ENCODE results near the gene GARIN3.

The GARIN3 gene

GRCh38 chr5:157130925-157131324 is 35.1 kb downstream of the GARIN3 start:
- DNase-seq, result peak; percentile 76
- H3K18ac ChIP-seq (ENCODE audit: low read length), result no peak overlapping the region
- H4K8ac ChIP-seq (ENCODE audit: low read depth, low read length), result no peak overlapping the region
- no peaks in the 10 kb centered on the region for H3K4me1 ChIP-seq (ENCODE audit: control insufficient read depth in 1 of 2, insufficient read depth in 2 of 2, low read length in 2 of 2)
- no peak overlapping the region for H2AFZ ChIP-seq (ENCODE audit: insufficient read depth, low read length, poor library complexity)
- no peaks in the 10 kb centered on the region for H3K9me3 ChIP-seq (ENCODE audit: insufficient read depth, low read depth, low read length)
- H2BK5ac ChIP-seq (ENCODE audit: low read depth, low read length, poor library complexity), result no peak overlapping the region
- no peak overlapping the region for H3K23ac ChIP-seq (ENCODE audit: low read length)
- H4K91ac ChIP-seq (ENCODE audit: low read depth, low read length), result no peak overlapping the region
- no peak overlapping the region for H4K12ac ChIP-seq (ENCODE audit: low read depth, low read length)
- no peak overlapping the region for H3K9ac ChIP-seq (ENCODE audit: low read length)
- no peak overlapping the region for H3K4me3 ChIP-seq (ENCODE audit: low read depth, low read length)
- H3K79me2 ChIP-seq (ENCODE audit: control insufficient read depth, insufficient read depth, low read length, poor library complexity), result no peaks in the 10 kb centered on the region
- WGBS (ENCODE audit: extremely low coverage, insufficient coverage, insufficient read length), result no CpG with 5 or more reads among the region's 7 CpGs
- no peak overlapping the region for H3K4ac ChIP-seq (ENCODE audit: low read depth, low read length)
- no peak overlapping the region for H2BK120ac ChIP-seq (ENCODE audit: insufficient read depth, low read length, poor library complexity)
- H2AK5ac ChIP-seq (ENCODE audit: low read length), result no peak overlapping the region
- no peak overlapping the region for H2BK12ac ChIP-seq (ENCODE audit: low read length)
- H3K4me2 ChIP-seq (ENCODE audit: low read length), result no peak overlapping the region
- no peaks in the 10 kb centered on the region for H3K27me3 ChIP-seq (ENCODE audit: insufficient read depth, low read length)
- no peak overlapping the region for H3K27ac ChIP-seq (ENCODE audit: low read depth, low read length)
- H3K14ac ChIP-seq (ENCODE audit: low read length), result no peak overlapping the region
- no peaks in the 10 kb centered on the region for H3K36me3 ChIP-seq (ENCODE audit: control insufficient read depth in 1 of 2, insufficient read depth in 2 of 2, low read length in 2 of 2)
- no peaks in the 10 kb centered on the region for H3K79me1 ChIP-seq (ENCODE audit: low read length)

- no peak overlapping the region for H4K8ac ChIP-seq (ENCODE audit: low read depth, low read length)
- H3K4me1 ChIP-seq (ENCODE audit: control insufficient read depth in 1 of 2, insufficient read depth in 2 of 2, low read length in 2 of 2), result no peaks in the 10 kb centered on the region
These were observed 44.4 kb downstream of the GARIN3 start for GRCh38 chr5:157121709-157122108.

GRCh38 chr5:157120102-157120501 is 46.0 kb downstream of the GARIN3 start:
- no peaks in the 10 kb centered on the region for H3K4me1 ChIP-seq (ENCODE audit: control insufficient read depth in 1 of 2, insufficient read depth in 2 of 2, low read length in 2 of 2)
- H4K8ac ChIP-seq (ENCODE audit: low read depth, low read length), result no peak overlapping the region
- WGBS (ENCODE audit: extremely low coverage, insufficient coverage, insufficient read length), result no CpG with 5 or more reads among the region's 1 CpG
- no peak overlapping the region for H2BK120ac ChIP-seq (ENCODE audit: insufficient read depth, low read length, poor library complexity)
- H3K79me1 ChIP-seq (ENCODE audit: low read length), result no peaks in the 10 kb centered on the region
- no peak overlapping the region for H3K4me2 ChIP-seq (ENCODE audit: low read length)
- no peak overlapping the region for H3K27ac ChIP-seq (ENCODE audit: low read depth, low read length)
- no peaks in the 10 kb centered on the region for H3K36me3 ChIP-seq (ENCODE audit: control insufficient read depth in 1 of 2, insufficient read depth in 2 of 2, low read length in 2 of 2)
- no peak overlapping the region for H4K91ac ChIP-seq (ENCODE audit: low read depth, low read length)
- no peak overlapping the region for H2BK5ac ChIP-seq (ENCODE audit: low read depth, low read length, poor library complexity)
- H4K12ac ChIP-seq (ENCODE audit: low read depth, low read length), result no peak overlapping the region
- H3K9me3 ChIP-seq (ENCODE audit: insufficient read depth, low read depth, low read length), result no peaks in the 10 kb centered on the region
- no peak overlapping the region for H2AFZ ChIP-seq (ENCODE audit: insufficient read depth, low read length, poor library complexity)
- no peak overlapping the region for H2AK5ac ChIP-seq (ENCODE audit: low read length)
- H2BK12ac ChIP-seq (ENCODE audit: low read length), result no peak overlapping the region
- no peak for DNase-seq
- H3K4me3 ChIP-seq (ENCODE audit: low read depth, low read length), result no peak overlapping the region
- no peak overlapping the region for H3K9ac ChIP-seq (ENCODE audit: low read length)
- H3K14ac ChIP-seq (ENCODE audit: low read length), result no peak overlapping the region
- H3K79me2 ChIP-seq (ENCODE audit: control insufficient read depth, insufficient read depth, low read length, poor library complexity), result no peaks in the 10 kb centered on the region
- H3K18ac ChIP-seq (ENCODE audit: low read length), result no peak overlapping the region
- H3K23ac ChIP-seq (ENCODE audit: low read length), result no peak overlapping the region
- H3K27me3 ChIP-seq (ENCODE audit: insufficient read depth, low read length), result no peaks in the 10 kb centered on the region
- no peak overlapping the region for H3K4ac ChIP-seq (ENCODE audit: low read depth, low read length)

More at GRCh38 chr5:157121709-157122108, 44.4 kb downstream of the GARIN3 start:
- no peaks in the 10 kb centered on the region for H3K79me2 ChIP-seq (ENCODE audit: control insufficient read depth, insufficient read depth, low read length, poor library complexity)
- DNase-seq, result no peak
- no peaks in the 10 kb centered on the region for H3K79me1 ChIP-seq (ENCODE audit: low read length)
- H3K18ac ChIP-seq (ENCODE audit: low read length), result no peak overlapping the region
- H3K9me3 ChIP-seq (ENCODE audit: insufficient read depth, low read depth, low read length), result no peaks in the 10 kb centered on the region
- no peak overlapping the region for H2BK120ac ChIP-seq (ENCODE audit: insufficient read depth, low read length, poor library complexity)
- H3K36me3 ChIP-seq (ENCODE audit: control insufficient read depth in 1 of 2, insufficient read depth in 2 of 2, low read length in 2 of 2), result no peaks in the 10 kb centered on the region
- H3K14ac ChIP-seq (ENCODE audit: low read length), result no peak overlapping the region
- H3K4me2 ChIP-seq (ENCODE audit: low read length), result no peak overlapping the region
- no peaks in the 10 kb centered on the region for H3K27me3 ChIP-seq (ENCODE audit: insufficient read depth, low read length)
- no peak overlapping the region for H2AK5ac ChIP-seq (ENCODE audit: low read length)
- no peak overlapping the region for H3K4me3 ChIP-seq (ENCODE audit: low read depth, low read length)
- H3K4ac ChIP-seq (ENCODE audit: low read depth, low read length), result no peak overlapping the region
- no peak overlapping the region for H2BK12ac ChIP-seq (ENCODE audit: low read length)
- H4K12ac ChIP-seq (ENCODE audit: low read depth, low read length), result no peak overlapping the region
- no peak overlapping the region for H3K27ac ChIP-seq (ENCODE audit: low read depth, low read length)
- H3K23ac ChIP-seq (ENCODE audit: low read length), result no peak overlapping the region
- H3K9ac ChIP-seq (ENCODE audit: low read length), result no peak overlapping the region
- no peak overlapping the region for H4K91ac ChIP-seq (ENCODE audit: low read depth, low read length)
- no peak overlapping the region for H2AFZ ChIP-seq (ENCODE audit: insufficient read depth, low read length, poor library complexity)
- no peak overlapping the region for H2BK5ac ChIP-seq (ENCODE audit: low read depth, low read length, poor library complexity)

DNA sequence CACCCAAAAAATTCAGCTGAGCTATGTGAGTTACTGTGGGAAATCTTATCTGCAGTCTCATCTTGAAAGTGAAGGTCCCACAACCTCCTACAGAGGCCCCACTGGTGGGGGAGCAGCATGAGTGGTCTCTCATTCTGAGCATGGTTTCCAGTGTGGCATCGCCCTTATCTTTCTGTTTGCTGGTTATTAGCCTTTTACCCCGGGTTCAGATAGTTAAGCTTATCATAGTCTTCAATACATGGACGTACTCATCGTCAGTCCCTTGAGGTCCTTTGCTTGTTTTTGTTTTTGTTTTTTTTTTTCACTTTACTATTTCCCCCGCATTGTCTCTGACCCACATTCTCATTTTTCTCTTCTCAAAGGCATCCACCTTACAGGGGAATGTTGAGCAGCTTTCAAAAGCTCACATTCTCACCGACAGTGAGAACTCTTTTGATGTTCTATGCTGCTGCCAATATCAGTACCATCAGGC is 49.5 kb downstream of the GARIN3 start:
- Histone ChIP-seq H3K14ac (ENCODE audit: low read length) (no peak overlapping the region), H3K4me1 (ENCODE audit: control insufficient read depth in 1 of 2, insufficient read depth in 2 of 2, low read length in 2 of 2) (no peaks in the 10 kb centered on the region), H2BK5ac (ENCODE audit: low read depth, low read length, poor library complexity) (no peak overlapping the region), H4K12ac (ENCODE audit: low read depth, low read length) (no peak overlapping the region), H3K9me3 (ENCODE audit: insufficient read depth, low read depth, low read length) (no peaks in the 10 kb centered on the region), H3K9ac (ENCODE audit: low read length) (no peak overlapping the region), H2AK5ac (ENCODE audit: low read length) (no peak overlapping the region), H3K23ac (ENCODE audit: low read length) (no peak overlapping the region), H4K8ac (ENCODE audit: low read depth, low read length) (no peak overlapping the region), H3K36me3 (ENCODE audit: control insufficient read depth in 1 of 2, insufficient read depth in 2 of 2, low read length in 2 of 2) (no peaks in the 10 kb centered on the region), H3K4me3 (ENCODE audit: low read depth, low read length) (no peak overlapping the region), H3K79me2 (ENCODE audit: control insufficient read depth, insufficient read depth, low read length, poor library complexity) (no peaks in the 10 kb centered on the region), H2AFZ (ENCODE audit: insufficient read depth, low read length, poor library complexity) (no peak overlapping the region), H2BK12ac (ENCODE audit: low read length) (no peak overlapping the region), H3K27ac (ENCODE audit: low read depth, low read length) (no peak overlapping the region), H3K79me1 (ENCODE audit: low read length) (no peaks in the 10 kb centered on the region), H2BK120ac (ENCODE audit: insufficient read depth, low read length, poor library complexity) (no peak overlapping the region), H3K27me3 (ENCODE audit: insufficient read depth, low read length) (no peaks in the 10 kb centered on the region), H3K4me2 (ENCODE audit: low read length) (no peak overlapping the region), H3K18ac (ENCODE audit: low read length) (no peak overlapping the region), H4K91ac (ENCODE audit: low read depth, low read length) (no peak overlapping the region), H3K4ac (ENCODE audit: low read depth, low read length) (no peak overlapping the region)
- WGBS (ENCODE audit: extremely low coverage, insufficient coverage, insufficient read length), result no CpG with 5 or more reads among the region's 6 CpGs
- peak in 1 of 2 donors; percentile 38 for DNase-seq
